Measurements from ENCODE around the gene IGFBP5.

IGFBP5 gene

GRCh38 chr2:216688731-216689340 lies 6.5 kb downstream of the IGFBP5 start:
- H3K9me3 ChIP-seq (ENCODE audit: control insufficient read depth, insufficient read depth, low read length), result no peaks in the 10 kb centered on the region
- H3K4me1 ChIP-seq (ENCODE audit: control insufficient read depth, insufficient read depth, low read length), result peaks cover 18% of the 10 kb centered on the region
- H3K9ac ChIP-seq (ENCODE audit: low read depth, low read length), result no peak overlapping the region
- H3K4me3 ChIP-seq (ENCODE audit: low read depth, low read length), result no peak overlapping the region
- H3K27me3 ChIP-seq (ENCODE audit: control insufficient read depth, insufficient read depth, low read length), result peaks cover 33% of the 10 kb centered on the region
- no peak overlapping the region for H3K27ac ChIP-seq (ENCODE audit: low read depth, low read length)
- no peaks in the 10 kb centered on the region for H3K36me3 ChIP-seq (ENCODE audit: control insufficient read depth, insufficient read depth, low read length)

GRCh38 chr2:216687646-216688045 lies 7.7 kb downstream of the IGFBP5 start:
- H3K9me3 ChIP-seq (ENCODE audit: control insufficient read depth, insufficient read depth, low read length), result no peaks in the 10 kb centered on the region
- H3K27me3 ChIP-seq (ENCODE audit: control insufficient read depth, insufficient read depth, low read length), result peaks cover 27% of the 10 kb centered on the region
- peaks cover 15% of the 10 kb centered on the region for H3K4me1 ChIP-seq (ENCODE audit: control insufficient read depth, insufficient read depth, low read length)
- H3K4me3 ChIP-seq (ENCODE audit: low read depth, low read length), result no peak overlapping the region
- H3K27ac ChIP-seq (ENCODE audit: low read depth, low read length), result no peak overlapping the region
- H3K36me3 ChIP-seq (ENCODE audit: control insufficient read depth, insufficient read depth, low read length), result no peaks in the 10 kb centered on the region
- H3K9ac ChIP-seq (ENCODE audit: low read depth, low read length), result no peak overlapping the region

- H3K4me1 ChIP-seq (ENCODE audit: control insufficient read depth, insufficient read depth, low read length), result peaks cover 15% of the 10 kb centered on the region
- no peak overlapping the region for H3K4me3 ChIP-seq (ENCODE audit: low read depth, low read length)
These were observed 8.2 kb downstream of the IGFBP5 start for GRCh38 chr2:216687111-216687510.

GRCh38 chr2:216685327-216685875 lies 9.9 kb downstream of the IGFBP5 start:
- Histone ChIP-seq H3K4me1 (ENCODE audit: control insufficient read depth, insufficient read depth, low read length) (peaks cover 8% of the 10 kb centered on the region), H3K9ac (ENCODE audit: low read depth, low read length) (no peak overlapping the region), H3K27me3 (ENCODE audit: control insufficient read depth, insufficient read depth, low read length) (peaks cover 14% of the 10 kb centered on the region), H3K36me3 (ENCODE audit: control insufficient read depth, insufficient read depth, low read length) (no peaks in the 10 kb centered on the region), H3K27ac (ENCODE audit: low read depth, low read length) (no peak overlapping the region), H3K4me3 (ENCODE audit: low read depth, low read length) (no peak overlapping the region), H3K9me3 (ENCODE audit: control insufficient read depth, insufficient read depth, low read length) (no peaks in the 10 kb centered on the region)

More at GRCh38 chr2:216687111-216687510, 8.2 kb downstream of the IGFBP5 start:
- H3K9me3 ChIP-seq (ENCODE audit: control insufficient read depth, insufficient read depth, low read length), result no peaks in the 10 kb centered on the region
- no peaks in the 10 kb centered on the region for H3K36me3 ChIP-seq (ENCODE audit: control insufficient read depth, insufficient read depth, low read length)
- no peak overlapping the region for H3K9ac ChIP-seq (ENCODE audit: low read depth, low read length)
- no peak overlapping the region for H3K27ac ChIP-seq (ENCODE audit: low read depth, low read length)
- peaks cover 22% of the 10 kb centered on the region for H3K27me3 ChIP-seq (ENCODE audit: control insufficient read depth, insufficient read depth, low read length)

- H3K9me3 ChIP-seq (ENCODE audit: control insufficient read depth, insufficient read depth, low read length), result no peaks in the 10 kb centered on the region
- no peaks in the 10 kb centered on the region for H3K36me3 ChIP-seq (ENCODE audit: control insufficient read depth, insufficient read depth, low read length)
- H3K9ac ChIP-seq (ENCODE audit: low read depth, low read length), result no peak overlapping the region
- no peaks in the 10 kb centered on the region for H3K27me3 ChIP-seq (ENCODE audit: control insufficient read depth, insufficient read depth, low read length)
- H3K27ac ChIP-seq (ENCODE audit: low read depth, low read length), result no peak overlapping the region
- no peak overlapping the region for H3K4me3 ChIP-seq (ENCODE audit: low read depth, low read length)
- peaks cover 3% of the 10 kb centered on the region for H3K4me1 ChIP-seq (ENCODE audit: control insufficient read depth, insufficient read depth, low read length)
These were observed 11.5 kb downstream of the IGFBP5 start for GRCh38 chr2:216683846-216684245.

- Histone ChIP-seq H3K9me3 (ENCODE audit: control insufficient read depth, insufficient read depth, low read length) (no peaks in the 10 kb centered on the region), H3K27ac (ENCODE audit: low read depth, low read length) (no peak overlapping the region), H3K36me3 (ENCODE audit: control insufficient read depth, insufficient read depth, low read length) (no peaks in the 10 kb centered on the region), H3K4me3 (ENCODE audit: low read depth, low read length) (no peak overlapping the region), H3K27me3 (ENCODE audit: control insufficient read depth, insufficient read depth, low read length) (no peaks in the 10 kb centered on the region), H3K4me1 (ENCODE audit: control insufficient read depth, insufficient read depth, low read length) (no peaks in the 10 kb centered on the region), H3K9ac (ENCODE audit: low read depth, low read length) (no peak overlapping the region)
These were observed 13.7 kb downstream of the IGFBP5 start for GRCh38 chr2:216681683-216682082.

- H3K27me3 ChIP-seq (ENCODE audit: control insufficient read depth, insufficient read depth, low read length), result no peaks in the 10 kb centered on the region
- H3K9ac ChIP-seq (ENCODE audit: low read depth, low read length), result no peak overlapping the region
- no peaks in the 10 kb centered on the region for H3K36me3 ChIP-seq (ENCODE audit: control insufficient read depth, insufficient read depth, low read length)
- H3K27ac ChIP-seq (ENCODE audit: low read depth, low read length), result no peak overlapping the region
- no peak overlapping the region for H3K4me3 ChIP-seq (ENCODE audit: low read depth, low read length)
- no peaks in the 10 kb centered on the region for H3K4me1 ChIP-seq (ENCODE audit: control insufficient read depth, insufficient read depth, low read length)
- no peaks in the 10 kb centered on the region for H3K9me3 ChIP-seq (ENCODE audit: control insufficient read depth, insufficient read depth, low read length)
These were observed 14.3 kb downstream of the IGFBP5 start for GRCh38 chr2:216680951-216681629.

GRCh38 chr2:216679658-216680024 lies 15.7 kb downstream of the IGFBP5 start:
- no peaks in the 10 kb centered on the region for H3K27me3 ChIP-seq (ENCODE audit: control insufficient read depth, insufficient read depth, low read length)
- no peak overlapping the region for H3K9ac ChIP-seq (ENCODE audit: low read depth, low read length)
- no peaks in the 10 kb centered on the region for H3K9me3 ChIP-seq (ENCODE audit: control insufficient read depth, insufficient read depth, low read length)
- H3K27ac ChIP-seq (ENCODE audit: low read depth, low read length), result no peak overlapping the region
- no peaks in the 10 kb centered on the region for H3K36me3 ChIP-seq (ENCODE audit: control insufficient read depth, insufficient read depth, low read length)
- H3K4me3 ChIP-seq (ENCODE audit: low read depth, low read length), result no peak overlapping the region
- H3K4me1 ChIP-seq (ENCODE audit: control insufficient read depth, insufficient read depth, low read length), result no peaks in the 10 kb centered on the region

- Histone ChIP-seq H3K36me3 (ENCODE audit: control insufficient read depth, insufficient read depth, low read length) (no peaks in the 10 kb centered on the region), H3K27me3 (ENCODE audit: control insufficient read depth, insufficient read depth, low read length) (no peaks in the 10 kb centered on the region), H3K9ac (ENCODE audit: low read depth, low read length) (no peak overlapping the region), H3K9me3 (ENCODE audit: control insufficient read depth, insufficient read depth, low read length) (no peaks in the 10 kb centered on the region), H3K4me1 (ENCODE audit: control insufficient read depth, insufficient read depth, low read length) (no peaks in the 10 kb centered on the region), H3K27ac (ENCODE audit: low read depth, low read length) (no peak overlapping the region), H3K4me3 (ENCODE audit: low read depth, low read length) (no peak overlapping the region)
These were observed 16.3 kb downstream of the IGFBP5 start for GRCh38 chr2:216678813-216679657.

GRCh38 chr2:216678098-216678465 lies 17.3 kb downstream of the IGFBP5 start:
- Histone ChIP-seq H3K9me3 (ENCODE audit: control insufficient read depth, insufficient read depth, low read length) (no peaks in the 10 kb centered on the region), H3K4me3 (ENCODE audit: low read depth, low read length) (no peak overlapping the region), H3K4me1 (ENCODE audit: control insufficient read depth, insufficient read depth, low read length) (no peaks in the 10 kb centered on the region), H3K27ac (ENCODE audit: low read depth, low read length) (no peak overlapping the region), H3K27me3 (ENCODE audit: control insufficient read depth, insufficient read depth, low read length) (no peaks in the 10 kb centered on the region), H3K36me3 (ENCODE audit: control insufficient read depth, insufficient read depth, low read length) (no peaks in the 10 kb centered on the region), H3K9ac (ENCODE audit: low read depth, low read length) (no peak overlapping the region)
